G401 (cell line): Measurements from ENCODE around the gene TUBB3. TPM values are rescaled to one million over a fixed set of nuclear protein-coding genes. Genes with fewer than 3 reads are reported as not detected.

Experiments
- DNase-seq: peaks from one replicate; pipeline ENCODE4 v3.0.0-alpha.2; 2015; ENCODE audit warnings: low spot score
- in situ Hi-C: cut with HindIII; loops from 2 replicates; pipeline ENCODE4 v1.10.0; 2016; ENCODE audit warnings: low sequenced_read_pairs, mixed read lengths
- total RNA-seq: library from RNA; depleted of rRNA; stranded (reverse); fragments of >200 nt; shearing (Covaris generic); gene quantifications from 2 replicates; pipeline ENCODE4 v1.2.3, GENCODE V29; 2014

TUBB3 gene
- total RNA-seq, 1 experiment from 2014 or later = 266 TPM

GRCh38 chr16:89899879-89900481, 23.2 kb upstream of the TUBB3 start:
- in situ Hi-C loops = no loop called here
- no peak for DNase-seq

- in situ Hi-C loops = no loop called here
- DNase-seq = no peak
Measured at GRCh38 chr16:89900885-89901284, 22.3 kb upstream of the TUBB3 start.

DNA sequence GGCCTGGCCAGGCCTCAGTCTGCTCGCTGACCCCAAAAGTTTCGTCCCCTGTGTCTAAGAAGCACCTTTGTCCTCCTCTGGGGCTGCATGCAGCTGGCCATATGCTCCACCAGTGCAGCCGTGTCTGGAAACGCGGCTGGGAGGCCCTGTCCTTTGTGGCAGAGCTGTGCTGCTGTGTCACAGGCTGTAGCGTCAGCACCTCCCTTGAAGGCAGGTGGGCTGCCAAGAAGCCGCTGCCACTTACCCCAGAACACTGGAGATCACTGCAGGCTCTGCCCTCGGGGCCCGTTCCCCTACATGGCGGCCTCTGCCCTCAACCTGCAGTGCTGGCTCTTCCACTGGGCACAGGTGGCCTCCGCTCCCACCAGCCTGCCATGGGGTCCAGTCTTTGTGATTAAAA, 20.2 kb upstream of the TUBB3 start:
- in situ Hi-C loops = no loop called here

DNA sequence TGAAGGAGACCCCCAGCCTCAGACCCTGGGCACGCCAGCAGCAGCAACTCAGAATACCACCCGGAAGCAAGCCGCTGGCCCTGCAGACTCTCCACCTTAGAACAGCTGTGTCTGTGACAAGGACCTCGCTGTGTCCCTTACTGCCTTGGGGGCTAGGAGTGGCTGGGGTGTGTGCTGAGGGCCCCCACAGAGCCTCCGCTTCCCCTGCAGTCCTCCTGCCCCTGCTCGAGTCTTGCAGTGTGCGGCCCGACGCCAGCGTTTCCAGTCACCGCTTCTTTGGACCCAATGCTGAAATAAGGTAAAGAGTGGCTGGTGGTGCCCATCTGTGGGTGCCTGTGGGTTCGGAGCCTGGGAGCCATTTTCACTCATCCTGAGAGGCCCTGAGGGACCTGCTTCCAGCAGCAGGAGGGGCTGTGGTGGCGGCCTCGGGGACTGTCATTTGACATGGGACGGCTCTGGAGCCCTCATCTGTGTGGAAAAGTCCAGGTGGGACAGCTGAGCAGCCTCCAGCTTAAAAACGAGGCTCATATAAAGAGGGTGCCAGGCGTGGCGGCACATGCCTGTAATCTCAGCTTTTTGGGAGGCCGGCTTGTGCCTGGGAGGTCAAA, 19.1 kb upstream of the TUBB3 start:
- no peak for DNase-seq
- in situ Hi-C loops = no loop called here

More for the DNA sequence above, 20.2 kb upstream of the TUBB3 start:
- DNase-seq = no peak

DNA sequence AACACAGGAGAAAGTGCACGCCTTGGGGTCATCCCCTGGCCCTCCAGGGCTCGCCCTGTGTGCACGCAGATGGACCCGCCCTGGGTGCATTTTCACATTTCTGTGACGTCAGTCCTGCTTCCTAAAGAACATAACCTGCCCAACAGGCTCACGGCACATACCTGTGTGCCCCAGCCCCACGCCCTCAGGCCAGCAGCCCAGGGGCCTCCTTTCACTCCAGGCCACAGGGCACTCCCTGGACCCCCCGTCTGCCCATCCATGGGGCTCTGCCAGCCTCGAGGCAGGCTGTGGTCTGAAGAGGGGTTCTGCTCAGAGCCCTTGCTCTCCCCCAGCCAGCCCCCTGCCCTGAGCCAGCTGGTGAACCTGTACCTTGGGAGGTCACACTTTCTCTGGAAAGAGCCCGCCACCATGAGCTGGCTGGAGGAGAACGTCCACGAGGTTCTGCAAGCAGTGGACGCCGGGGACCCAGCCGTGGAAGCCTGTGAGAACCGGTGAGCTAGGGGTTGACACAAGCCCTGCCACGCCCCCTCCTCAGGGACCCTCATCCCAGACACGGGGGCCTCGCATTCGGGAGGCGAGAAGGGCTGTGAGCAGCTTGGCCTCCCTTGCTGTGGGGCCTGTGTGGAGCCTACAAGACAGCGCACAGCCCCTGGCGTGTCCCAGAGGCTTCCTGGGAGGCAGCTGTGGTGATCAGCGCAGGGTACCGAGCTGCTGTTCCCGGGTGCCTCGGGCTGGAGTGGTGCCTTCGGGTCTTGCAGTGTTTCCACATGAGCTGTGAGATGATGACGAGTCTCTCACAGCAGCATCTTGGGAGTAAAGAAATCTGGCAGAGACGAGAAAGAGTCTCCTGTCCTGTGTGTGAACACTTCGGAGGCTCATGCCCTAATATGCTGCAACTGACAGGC, 18.3 kb upstream of the TUBB3 start:
- in situ Hi-C loops = no loop called here
- DNase-seq = no peak

GRCh38 chr16:89905511-89906139, 17.5 kb upstream of the TUBB3 start:
- in situ Hi-C loops = no loop called here

DNA sequence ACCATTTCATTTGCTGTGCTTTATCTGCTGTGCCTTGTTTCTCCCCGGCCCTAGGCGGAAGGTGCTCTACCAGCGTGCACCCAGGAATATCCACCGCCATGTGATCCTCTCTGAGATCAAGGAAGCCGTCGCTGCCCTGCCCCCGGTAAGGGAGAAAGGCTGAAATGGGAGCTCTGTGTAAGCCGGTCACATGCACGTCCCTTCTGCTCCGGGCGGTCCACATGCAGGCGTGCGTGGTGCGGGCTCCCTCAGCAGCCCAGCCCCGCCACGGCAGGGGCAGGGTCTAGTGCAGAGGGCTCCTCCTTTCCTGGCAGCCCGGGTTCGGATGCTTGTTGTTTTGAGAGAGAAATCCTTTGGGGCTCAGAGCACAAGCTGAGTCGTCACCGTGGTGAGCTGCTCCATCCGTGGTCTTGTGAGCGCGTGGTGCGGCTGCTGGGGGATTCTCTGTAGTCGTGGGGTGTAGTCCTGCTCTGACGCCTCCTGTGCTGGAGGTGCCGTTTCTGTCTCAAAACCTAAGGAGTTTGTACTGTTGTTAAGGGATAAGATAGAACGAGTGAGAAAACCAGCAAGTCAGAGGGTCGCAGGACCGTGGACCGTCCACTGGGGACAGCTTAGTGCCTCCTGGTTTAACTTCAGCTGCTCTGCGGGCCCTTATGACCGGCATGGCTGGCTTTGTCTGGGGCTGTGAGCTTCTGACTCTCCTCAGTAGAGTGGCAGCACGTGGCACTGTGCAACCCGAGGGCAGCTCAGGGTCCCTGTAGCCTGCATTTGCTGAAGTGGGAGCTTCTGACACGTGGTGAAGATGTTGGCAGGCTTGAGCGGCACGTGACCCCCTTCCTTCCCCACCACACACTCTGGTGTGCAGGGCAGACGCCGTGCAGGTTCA, 16.8 kb upstream of the TUBB3 start:
- no peak for DNase-seq
- in situ Hi-C loops = no loop called here

More at GRCh38 chr16:89905511-89906139, 17.5 kb upstream of the TUBB3 start:
- no peak for DNase-seq

DNA sequence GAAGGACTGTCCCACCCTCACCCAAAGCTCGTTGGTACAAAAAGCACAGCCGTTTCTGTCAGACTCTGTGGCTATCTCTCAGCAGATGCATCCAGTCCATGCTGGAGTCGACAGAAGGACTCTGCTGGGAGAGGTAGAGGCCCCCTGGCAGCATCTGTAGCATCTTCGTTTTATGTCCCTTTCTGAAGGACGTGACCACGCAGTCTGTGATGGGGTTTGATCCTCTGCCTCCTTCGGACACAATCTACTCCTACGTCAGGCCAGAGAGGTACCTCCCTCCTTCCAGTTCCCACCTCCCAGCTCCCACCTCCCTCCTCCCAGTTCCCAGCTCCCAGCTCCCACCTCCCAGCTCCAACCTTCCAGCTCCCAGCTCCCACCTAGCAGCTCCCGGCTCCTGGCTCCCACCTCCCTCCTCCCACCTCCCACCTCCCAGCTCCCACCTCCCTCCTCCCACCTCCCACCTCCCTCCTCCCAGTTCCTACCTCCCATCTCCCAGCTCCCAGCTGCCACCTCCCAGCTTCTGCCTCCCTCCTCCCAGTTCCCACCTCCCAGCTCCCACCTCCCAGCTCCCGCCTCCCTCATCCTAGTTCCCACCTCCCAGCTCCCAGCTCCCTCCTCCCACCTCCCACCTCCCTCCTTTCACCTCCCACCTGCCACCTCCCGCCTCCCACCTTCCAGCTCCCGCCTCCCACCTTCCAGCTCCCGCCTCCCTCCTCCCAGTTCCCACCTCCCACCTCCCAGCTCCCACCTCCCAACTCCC, 15.9 kb upstream of the TUBB3 start:
- in situ Hi-C loops = no loop called here
- DNase-seq = no peak

DNA sequence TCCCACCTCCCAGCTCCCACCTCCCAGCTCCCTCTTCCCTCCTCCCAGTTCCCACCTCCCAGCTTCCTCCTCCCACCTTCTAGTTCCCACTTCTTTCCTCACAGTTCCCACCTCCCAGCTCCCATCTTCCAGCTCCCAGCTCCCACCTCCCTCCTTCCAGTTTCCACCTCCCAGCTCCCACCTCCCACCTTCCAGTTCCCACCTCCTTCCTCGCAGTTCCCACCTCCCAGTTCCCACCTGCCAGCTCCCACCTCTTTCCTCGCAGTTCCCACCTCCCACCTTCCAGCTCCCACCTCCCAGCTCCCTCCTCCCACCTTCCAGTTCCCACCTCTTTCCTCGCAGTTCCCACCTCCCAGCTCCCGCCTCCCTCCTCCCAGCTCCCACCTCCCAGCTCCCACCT, 14.9 kb upstream of the TUBB3 start:
- in situ Hi-C loops = no loop called here
- no peak for DNase-seq

DNA sequence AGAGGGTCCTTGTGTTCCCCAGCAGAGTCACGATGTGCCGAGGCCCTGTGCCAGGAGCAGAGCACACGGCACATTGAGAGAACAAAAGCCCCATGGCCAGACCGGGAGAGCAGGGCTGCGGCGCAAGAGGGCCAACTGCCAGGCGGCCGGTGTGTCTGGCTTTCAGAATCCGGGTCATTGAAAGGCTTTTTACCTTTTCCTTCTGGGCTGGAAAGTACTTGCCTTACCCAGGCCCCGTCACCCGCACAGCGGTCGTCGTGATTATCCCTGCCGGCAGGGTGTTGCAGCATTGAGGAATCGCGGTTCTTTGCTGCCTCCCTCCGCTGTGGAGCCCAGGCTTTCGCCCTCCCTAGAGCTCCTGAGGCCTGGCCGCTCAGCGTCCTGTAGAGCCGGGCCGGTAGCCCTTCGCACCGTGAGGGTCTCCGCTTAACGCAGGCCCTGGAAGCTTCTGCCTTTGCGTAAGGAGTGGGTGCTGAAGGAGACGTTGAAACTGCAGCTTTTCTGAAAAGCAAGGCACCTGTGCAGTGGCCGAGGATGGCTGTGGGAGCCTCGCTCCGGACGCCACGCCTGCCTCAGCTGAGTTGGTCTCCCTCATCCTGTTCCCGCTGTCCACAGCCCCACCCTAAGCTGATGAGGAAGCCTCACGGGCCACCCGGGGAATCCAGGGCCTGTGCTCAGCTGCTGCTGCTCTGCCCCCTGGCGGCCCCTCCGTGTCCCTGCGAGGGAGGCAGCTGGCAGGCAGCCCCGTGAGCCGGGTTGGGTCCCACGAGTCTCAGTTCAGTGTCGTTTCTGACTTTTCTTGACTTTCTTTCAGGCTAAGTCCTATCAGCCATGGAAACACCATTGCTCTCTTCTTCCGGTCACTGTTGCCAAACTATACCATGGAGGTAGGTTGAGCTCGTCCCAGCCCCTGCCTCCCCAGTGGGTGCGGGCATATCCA, 13.1 kb upstream of the TUBB3 start:
- in situ Hi-C loops = no loop called here
- DNase-seq = peak; percentile 83

DNA sequence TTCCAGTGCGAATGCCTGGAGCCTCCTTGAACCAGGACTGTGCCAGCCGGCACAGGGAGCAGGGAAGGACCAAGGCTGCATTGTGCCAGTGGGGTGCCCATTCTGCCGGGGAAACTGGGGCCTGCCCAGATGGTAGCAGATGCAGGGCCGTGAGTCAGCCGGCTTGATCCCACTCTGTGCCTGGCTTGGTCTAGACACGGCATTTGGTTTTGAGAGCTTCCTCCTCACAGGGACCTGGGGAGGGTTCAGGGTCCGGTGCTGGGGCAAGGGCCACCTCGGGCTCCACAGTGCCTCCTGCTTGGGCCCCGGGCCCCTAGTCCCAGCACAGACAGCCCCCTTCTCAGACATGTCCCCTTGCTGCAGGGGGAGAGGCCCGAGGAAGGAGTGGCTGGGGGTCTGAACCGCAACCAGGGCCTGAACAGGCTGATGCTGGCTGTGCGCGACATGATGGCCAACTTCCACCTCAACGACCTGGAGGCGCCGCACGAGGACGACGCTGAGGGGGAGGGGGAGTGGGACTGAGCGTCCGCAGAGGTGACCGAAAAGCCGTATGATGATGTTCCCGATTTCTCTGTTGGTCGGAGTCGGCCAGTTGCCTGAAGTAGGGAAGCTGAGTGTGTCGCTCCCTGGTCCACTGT, 12.3 kb upstream of the TUBB3 start:
- in situ Hi-C loops = no loop called here
- DNase-seq = peak; percentile 43

- no peak for DNase-seq
- in situ Hi-C loops = no loop called here
Measured at GRCh38 chr16:89911375-89911774, 11.8 kb upstream of the TUBB3 start.

DNA sequence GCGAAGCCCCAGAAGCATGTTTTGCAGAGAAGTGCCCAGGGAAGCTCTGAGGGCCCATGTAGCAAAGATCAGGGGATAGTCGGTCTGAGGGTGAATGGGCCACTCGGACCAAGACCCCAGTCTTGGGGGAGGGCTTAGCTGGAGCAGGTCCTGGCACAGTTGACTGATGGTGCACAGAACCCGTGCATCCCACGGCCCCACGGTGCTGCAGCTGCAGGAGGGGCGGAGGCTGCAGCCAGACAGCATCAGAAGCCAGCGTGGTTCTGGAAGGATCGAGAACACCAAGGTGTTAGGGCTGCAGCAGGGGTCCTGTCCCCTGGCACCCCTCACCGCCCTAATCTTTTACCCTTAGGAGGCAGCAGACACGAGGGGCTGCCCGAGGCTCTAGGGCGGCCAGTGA, 11.0 kb upstream of the TUBB3 start:
- DNase-seq = no peak
- in situ Hi-C loops = no loop called here

DNA sequence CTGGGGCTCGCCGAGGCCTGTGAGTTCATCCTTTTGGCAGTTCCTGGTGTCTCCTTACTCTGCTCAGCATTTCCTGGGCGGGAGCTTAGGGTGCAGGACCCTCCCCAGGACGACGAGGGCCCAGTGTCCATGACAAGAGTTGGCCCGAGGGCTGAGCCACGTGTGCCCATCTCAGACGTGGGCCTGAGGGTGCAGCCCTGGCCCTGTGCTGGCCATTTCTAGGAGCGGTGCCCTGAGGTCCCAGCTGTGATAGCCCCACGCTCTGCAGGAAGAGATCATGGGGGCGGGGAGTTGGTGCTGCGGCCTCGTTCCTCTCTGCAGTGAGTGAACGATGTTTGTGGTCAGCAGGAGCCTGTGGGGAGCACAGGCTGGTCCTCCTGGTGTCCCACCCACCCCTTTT, 10.5 kb upstream of the TUBB3 start:
- in situ Hi-C loops = no loop called here
- no peak for DNase-seq

GRCh38 chr16:89913408-89914387, 9.4 kb upstream of the TUBB3 start:
- in situ Hi-C loops = no loop called here
- no peak for DNase-seq
